Testis (tissue), 3 donors: ENCODE data around the gene SYF2. TPM values are rescaled to one million over a fixed set of nuclear protein-coding genes. Genes with fewer than 3 reads are reported as not detected.

Experiments used
- DNase-seq: peaks from one replicate; pipeline ENCODE4 v3.0.0-alpha.2; 2019
- H3K27ac ChIP-seq, 2 donors: fragments of 200-600 bp; sonication (generic); one replicate each; pipeline ENCODE4 v1.5.1; 2019
- H3K27me3 ChIP-seq: fragments of 200-600 bp; sonication (generic); one replicate; pipeline ENCODE4 v1.5.1; 2019
- H3K36me3 ChIP-seq: fragments of 200-600 bp; sonication (generic); one replicate; pipeline ENCODE4 v1.5.1; 2017; ENCODE audit warnings: low read depth; ENCODE audit errors: missing control alignments
- H3K4me1 ChIP-seq: fragments of 200-600 bp; sonication (generic); one replicate; pipeline ENCODE4 v1.5.1; 2019
- H3K4me3 ChIP-seq, 2 donors: fragments of 200-600 bp; sonication (generic); one replicate each; pipeline ENCODE4 v1.5.1; 2017 to 2019
- H3K9me3 ChIP-seq: fragments of 200-600 bp; sonication (generic); one replicate; pipeline ENCODE4 v1.5.1; 2017
- POLR2A ChIP-seq: fragments of 450-650 bp; IDR thresholded peaks from one replicate; pipeline ENCODE4 v1.6.1; 2017; ENCODE audit warnings: antibody characterized with exemption, mild to moderate bottlenecking, moderate library complexity
- WGBS, 2 donors: methylation state at CpG; one replicate each; pipeline ENCODE4 v1.1.5; 2018; 5-methylcytosine and 5-hydroxymethylcytosine counted together
- intact Hi-C: fragments of 100-400 bp; cut with DNase I; formaldehyde crosslinking; loops from one replicate; pipeline ENCODE4 v1.15.1; 2023; ENCODE audit warnings: low total_unique reads
- polyA plus RNA-seq: library from polyadenylated mRNA; stranded (reverse); fragments of 350-450 nt; fragmentation: Illumina TruSeq; extraction: RNeasy Lipid Tissue Mini Kit (QIAGEN cat#74804); gene quantifications from one replicate; pipeline ENCODE4 v1.2.3, GENCODE V29; 2014; ENCODE audit warnings: low read depth, low replicate concordance; ENCODE audit not compliant: insufficient read depth
- total RNA-seq, 2 donors: library from RNA; depleted of rRNA; stranded (reverse); fragments of >200 nt; gene quantifications; one replicate each; pipeline ENCODE4 v1.2.3, GENCODE V29; 2016
- TF ChIP-seq, protein P1 (sequence below), 3 experiments: fragments of 450-650 bp in 2 of 3; fragments of 200-600 bp in 1 of 3; sonication (generic) in 1 of 3; IDR thresholded peaks; one replicate each; pipeline ENCODE4 v1.5.1; 2016 to 2019; ENCODE audit warnings: antibody characterized with exemption in 3 of 3, mild to moderate bottlenecking in 2 of 3, moderate library complexity in 1 of 3

Gene SYF2
- total and polyA plus RNA-seq, 3 donors from 2014 or later = 33.9 to 40.7 (median 38.2) TPM

DNA sequence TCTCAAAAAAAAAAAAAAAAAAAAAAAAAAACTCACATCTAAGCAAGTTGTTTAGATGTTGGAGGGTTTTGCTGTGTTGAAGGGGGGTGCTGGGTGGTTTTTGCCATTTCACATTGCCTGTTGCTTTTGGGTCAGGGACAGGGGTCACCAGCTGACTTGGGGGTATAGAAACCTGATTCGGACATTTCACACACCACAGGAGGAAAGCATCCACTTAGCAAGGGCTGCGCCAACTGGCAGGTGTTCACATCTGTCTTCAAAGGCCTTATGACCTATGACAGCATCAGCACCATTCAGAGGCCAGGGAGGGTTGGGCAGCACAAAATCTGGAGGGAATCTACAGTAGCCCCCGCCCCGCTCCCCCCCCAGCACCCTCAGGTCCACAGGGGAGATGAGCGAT is 45.2 kb downstream of the SYF2 start:
- TF ChIP-seq POLR2A = no peak
- TF ChIP-seq, protein P1, sequence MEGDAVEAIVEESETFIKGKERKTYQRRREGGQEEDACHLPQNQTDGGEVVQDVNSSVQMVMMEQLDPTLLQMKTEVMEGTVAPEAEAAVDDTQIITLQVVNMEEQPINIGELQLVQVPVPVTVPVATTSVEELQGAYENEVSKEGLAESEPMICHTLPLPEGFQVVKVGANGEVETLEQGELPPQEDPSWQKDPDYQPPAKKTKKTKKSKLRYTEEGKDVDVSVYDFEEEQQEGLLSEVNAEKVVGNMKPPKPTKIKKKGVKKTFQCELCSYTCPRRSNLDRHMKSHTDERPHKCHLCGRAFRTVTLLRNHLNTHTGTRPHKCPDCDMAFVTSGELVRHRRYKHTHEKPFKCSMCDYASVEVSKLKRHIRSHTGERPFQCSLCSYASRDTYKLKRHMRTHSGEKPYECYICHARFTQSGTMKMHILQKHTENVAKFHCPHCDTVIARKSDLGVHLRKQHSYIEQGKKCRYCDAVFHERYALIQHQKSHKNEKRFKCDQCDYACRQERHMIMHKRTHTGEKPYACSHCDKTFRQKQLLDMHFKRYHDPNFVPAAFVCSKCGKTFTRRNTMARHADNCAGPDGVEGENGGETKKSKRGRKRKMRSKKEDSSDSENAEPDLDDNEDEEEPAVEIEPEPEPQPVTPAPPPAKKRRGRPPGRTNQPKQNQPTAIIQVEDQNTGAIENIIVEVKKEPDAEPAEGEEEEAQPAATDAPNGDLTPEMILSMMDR (IDR thresholded peaks at IDR 0.05) = no peak
- no peak overlapping the region for H3K27ac ChIP-seq
- intact Hi-C loops = no loop called here
- DNase-seq = no peak
- H3K4me3 ChIP-seq = no peak overlapping the region
- no peaks in the 10 kb centered on the region for H3K9me3 ChIP-seq
- no peaks in the 10 kb centered on the region for H3K27me3 ChIP-seq
- no peaks in the 10 kb centered on the region for H3K4me1 ChIP-seq
- 76 to 88% methylated on average over 5 of the region's 5 CpGs for WGBS, 2 donors
- no peaks in the 10 kb centered on the region for H3K36me3 ChIP-seq

- DNase-seq = no peak
- Histone ChIP-seq H3K9me3 (no peaks in the 10 kb centered on the region), H3K4me1 (no peaks in the 10 kb centered on the region), H3K27me3 (no peaks in the 10 kb centered on the region), H3K4me3 (no peak overlapping the region), H3K27ac (no peak overlapping the region), H3K36me3 (no peaks in the 10 kb centered on the region)
- no peak for TF ChIP-seq POLR2A
- TF ChIP-seq, protein P1 (IDR thresholded peaks at IDR 0.05) = no peak
- 72 to 74% methylated on average over 12 to 14 of the region's 14 CpGs for WGBS, 2 donors
- intact Hi-C loops = no loop called here
Measured at GRCh38 chr1:25186161-25187007, 45.9 kb downstream of the SYF2 start.

DNA sequence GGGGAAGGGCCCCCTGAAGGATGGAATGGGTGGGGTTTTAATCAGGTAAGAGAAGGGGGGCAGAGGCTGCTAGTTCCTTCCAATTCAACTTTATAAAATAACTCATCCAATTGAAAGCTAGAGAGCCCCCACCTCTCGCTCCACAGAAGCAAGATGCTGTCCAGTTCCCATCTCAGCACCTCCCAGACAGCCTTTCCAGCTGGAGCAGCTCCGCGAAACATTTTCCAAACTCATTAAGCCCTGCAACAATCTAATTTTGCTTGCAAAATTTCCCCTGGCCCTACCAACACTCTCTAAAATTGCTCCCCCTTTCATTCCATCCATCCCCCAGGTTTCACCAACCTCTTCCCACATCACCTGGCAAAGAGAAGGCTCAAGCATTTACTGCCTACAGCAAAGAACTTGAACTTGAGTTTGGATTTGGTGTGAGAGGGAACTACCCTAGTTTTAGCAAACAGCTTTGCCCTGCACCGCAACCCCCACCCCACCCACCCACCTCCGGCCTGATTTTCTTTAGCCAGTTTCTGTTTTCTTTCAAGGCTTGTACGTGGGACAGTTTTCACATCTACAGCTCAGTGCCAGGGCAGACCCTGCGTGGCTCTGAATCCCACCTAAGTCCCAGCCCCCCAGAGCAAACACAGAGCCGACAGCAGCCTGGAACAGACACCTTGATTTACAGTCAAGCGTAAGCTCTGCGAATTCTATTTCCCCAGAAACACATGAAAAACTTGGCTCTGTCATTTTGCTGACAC is 46.7 kb downstream of the SYF2 start:
- H3K4me1 ChIP-seq = no peaks in the 10 kb centered on the region
- H3K27ac ChIP-seq = no peak overlapping the region
- no peak for DNase-seq
- 45 to 49% methylated on average over 10 of the region's 10 CpGs for WGBS, 2 donors
- intact Hi-C loops = no loop called here
- H3K27me3 ChIP-seq = no peaks in the 10 kb centered on the region
- no peak for TF ChIP-seq POLR2A
- TF ChIP-seq, protein P1 (IDR thresholded peaks at IDR 0.05) = no peak
- no peaks in the 10 kb centered on the region for H3K9me3 ChIP-seq
- no peak overlapping the region for H3K4me3 ChIP-seq
- no peaks in the 10 kb centered on the region for H3K36me3 ChIP-seq

DNA sequence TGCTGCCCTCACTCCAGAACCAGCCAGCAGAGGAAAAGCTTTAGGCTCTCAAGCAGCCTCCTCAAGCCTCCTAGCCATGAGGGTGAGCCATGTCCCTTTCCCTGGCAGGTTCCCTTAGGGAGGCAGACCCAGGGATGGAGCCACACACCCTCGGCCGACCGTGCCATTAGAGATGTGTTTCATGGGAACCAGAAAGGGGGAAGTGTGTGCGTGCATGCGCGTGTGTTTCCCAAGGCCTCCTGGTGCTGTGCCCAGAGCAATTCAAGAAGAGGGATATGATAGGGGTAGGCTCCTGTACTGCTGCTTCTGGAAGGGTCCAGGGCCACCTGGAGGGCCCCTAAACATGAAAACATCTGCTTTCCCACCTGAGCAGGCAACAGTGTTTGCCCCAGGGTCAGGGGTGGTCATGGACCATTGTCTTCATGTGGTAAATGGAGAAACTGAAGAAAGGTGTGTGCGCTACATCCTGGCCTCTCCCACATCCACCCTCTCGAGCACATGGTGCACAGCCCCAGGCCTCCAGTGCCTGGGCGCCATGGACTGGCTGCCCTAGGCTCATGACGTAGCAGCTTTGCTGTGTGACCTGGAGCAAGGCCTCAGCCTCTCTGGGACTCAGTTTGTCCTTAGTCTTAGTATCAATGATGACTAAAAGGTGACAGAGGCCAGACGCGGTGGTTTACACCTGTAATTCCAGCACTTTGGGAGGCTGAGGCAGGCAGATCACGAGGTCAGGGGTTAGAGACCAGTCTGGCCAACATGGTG is 48.1 kb downstream of the SYF2 start:
- no peak for TF ChIP-seq POLR2A
- TF ChIP-seq, protein P1 (IDR thresholded peaks at IDR 0.05) = no peak
- Histone ChIP-seq H3K27me3 (no peaks in the 10 kb centered on the region), H3K4me3 (no peak overlapping the region), H3K9me3 (no peaks in the 10 kb centered on the region), H3K36me3 (no peaks in the 10 kb centered on the region), H3K4me1 (no peaks in the 10 kb centered on the region), H3K27ac (no peak overlapping the region)
- 79 to 89% methylated on average over 6 to 13 of the region's 13 CpGs for WGBS, 2 donors
- no peak for DNase-seq
- intact Hi-C loops = no loop called here
